Transverse colon (tissue), 4 donors: ENCODE measurements around the gene CLIC5.

Source experiments
- POLR2A ChIP-seq: fragments of 450-650 bp; IDR thresholded peaks from one replicate; pipeline ENCODE4 v1.6.1; 2016; ENCODE audit warnings: antibody characterized with exemption, mild to moderate bottlenecking, moderate library complexity
- POLR2AphosphoS5 ChIP-seq, 3 donors: sonication (generic); formaldehyde crosslinking; IDR thresholded peaks; one replicate each; pipeline ENCODE4 v1.6.1; 2016; ENCODE audit warnings: antibody characterized with exemption in 3 of 3
- TF ChIP-seq, protein P1 (sequence below), 5 experiments: fragments of 200-600 bp in 3 of 5; fragments of 450-650 bp in 2 of 5; sonication (generic) in 3 of 5; IDR thresholded peaks; 1 replicate in 2 of 5; 2 replicates in 3 of 5; pipeline ENCODE4 v1.5.1; 2016 to 2017; ENCODE audit warnings: antibody characterized with exemption in 5 of 5, inconsistent platforms in 3 of 5, mild to moderate bottlenecking in 2 of 5, moderate library complexity in 1 of 5

DNA sequence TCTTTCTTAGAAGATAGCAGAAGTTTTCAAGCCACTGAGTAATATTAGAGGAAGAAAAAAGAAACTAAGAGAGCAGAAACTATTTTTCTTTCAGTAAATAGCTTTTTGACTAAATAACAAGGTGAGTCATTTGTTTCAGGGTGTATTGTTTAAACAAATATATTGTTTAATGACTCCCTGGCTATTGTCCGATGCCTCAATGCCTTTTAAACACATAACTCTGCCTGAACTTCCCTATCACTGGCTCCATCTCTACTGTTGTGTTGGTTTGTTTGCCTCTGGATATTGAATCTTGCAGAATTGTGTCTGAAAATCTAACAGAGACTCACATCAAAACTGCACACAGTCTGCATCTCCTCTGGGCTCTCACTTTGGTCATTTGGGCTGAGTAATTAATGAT lies 19.6 kb upstream of the CLIC5 start:
- TF ChIP-seq, protein P1, sequence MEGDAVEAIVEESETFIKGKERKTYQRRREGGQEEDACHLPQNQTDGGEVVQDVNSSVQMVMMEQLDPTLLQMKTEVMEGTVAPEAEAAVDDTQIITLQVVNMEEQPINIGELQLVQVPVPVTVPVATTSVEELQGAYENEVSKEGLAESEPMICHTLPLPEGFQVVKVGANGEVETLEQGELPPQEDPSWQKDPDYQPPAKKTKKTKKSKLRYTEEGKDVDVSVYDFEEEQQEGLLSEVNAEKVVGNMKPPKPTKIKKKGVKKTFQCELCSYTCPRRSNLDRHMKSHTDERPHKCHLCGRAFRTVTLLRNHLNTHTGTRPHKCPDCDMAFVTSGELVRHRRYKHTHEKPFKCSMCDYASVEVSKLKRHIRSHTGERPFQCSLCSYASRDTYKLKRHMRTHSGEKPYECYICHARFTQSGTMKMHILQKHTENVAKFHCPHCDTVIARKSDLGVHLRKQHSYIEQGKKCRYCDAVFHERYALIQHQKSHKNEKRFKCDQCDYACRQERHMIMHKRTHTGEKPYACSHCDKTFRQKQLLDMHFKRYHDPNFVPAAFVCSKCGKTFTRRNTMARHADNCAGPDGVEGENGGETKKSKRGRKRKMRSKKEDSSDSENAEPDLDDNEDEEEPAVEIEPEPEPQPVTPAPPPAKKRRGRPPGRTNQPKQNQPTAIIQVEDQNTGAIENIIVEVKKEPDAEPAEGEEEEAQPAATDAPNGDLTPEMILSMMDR (IDR thresholded peaks at IDR 0.05): no peak
- TF ChIP-seq POLR2AphosphoS5 (IDR thresholded peaks at IDR 0.05) (no peak), POLR2A (no peak)
